HG03575 (cell line): ENCODE results near the gene SCT.

Source experiments
- ATAC-seq: cut with Tn5 transposase; IDR thresholded peaks from one replicate; pipeline ENCODE4 v1.9.1; 2021; ENCODE audit not compliant: unreplicated experiment, insufficient number of reproducible peaks, low FRiP score; ENCODE audit errors: extremely low read depth

The SCT gene

GRCh38 chr11:613369-613968 lies 13.5 kb downstream of the SCT start:
- no peak for ATAC-seq

GRCh38 chr11:612961-613300 lies 14.1 kb downstream of the SCT start:
- ATAC-seq, result no peak

- no peak for ATAC-seq
Observed at GRCh38 chr11:612201-612960, 14.6 kb downstream of the SCT start.

GRCh38 chr11:611001-611996 lies 15.7 kb downstream of the SCT start:
- ATAC-seq, result no peak

- ATAC-seq, result no peak
Observed at GRCh38 chr11:610146-610801, 16.7 kb downstream of the SCT start.

- no peak for ATAC-seq
Observed at GRCh38 chr11:609341-609811, 17.6 kb downstream of the SCT start.

GRCh38 chr11:608791-609251 lies 18.2 kb downstream of the SCT start:
- ATAC-seq, result no peak

GRCh38 chr11:607971-608659 lies 18.9 kb downstream of the SCT start:
- ATAC-seq, result no peak

- no peak for ATAC-seq
Observed at GRCh38 chr11:607020-607780, 19.8 kb downstream of the SCT start.

- no peak for ATAC-seq
Observed at GRCh38 chr11:606245-606644, 20.7 kb downstream of the SCT start.

- no peak for ATAC-seq
Observed at GRCh38 chr11:605286-606129, 21.5 kb downstream of the SCT start.

GRCh38 chr11:603154-603553 lies 23.8 kb downstream of the SCT start:
- ATAC-seq, result no peak

GRCh38 chr11:601573-602245 lies 25.3 kb downstream of the SCT start:
- no peak for ATAC-seq

- no peak for ATAC-seq
Observed at GRCh38 chr11:598005-598680, 28.8 kb downstream of the SCT start.

GRCh38 chr11:597166-597725 lies 29.7 kb downstream of the SCT start:
- ATAC-seq, result no peak

GRCh38 chr11:596374-596773 lies 30.6 kb downstream of the SCT start:
- ATAC-seq, result no peak
